Stimulated activated CD4-positive, alpha-beta T cell treated with anti-CD3 and anti-CD28 coated beads, TNF-alpha, amount 100 ng/mL, for 1 hour (primary cell): Measurements from ENCODE around the gene SAMD1.

ENCODE experiments used
- DNase-seq, 3 donors: peaks; one replicate each; pipeline ENCODE4 v3.0.0-alpha.2; 2020; ENCODE audit warnings: low read depth in 3 of 3, low spot score in 1 of 3

The SAMD1 gene

GRCh38 chr19:14090509-14091080 lies at the start of gene SAMD1:
Gene SAMD1, minus strand, starts transcription at chr19:14090751.
- DNase-seq = peak; percentile 70 to 77 (median 75)

DNA sequence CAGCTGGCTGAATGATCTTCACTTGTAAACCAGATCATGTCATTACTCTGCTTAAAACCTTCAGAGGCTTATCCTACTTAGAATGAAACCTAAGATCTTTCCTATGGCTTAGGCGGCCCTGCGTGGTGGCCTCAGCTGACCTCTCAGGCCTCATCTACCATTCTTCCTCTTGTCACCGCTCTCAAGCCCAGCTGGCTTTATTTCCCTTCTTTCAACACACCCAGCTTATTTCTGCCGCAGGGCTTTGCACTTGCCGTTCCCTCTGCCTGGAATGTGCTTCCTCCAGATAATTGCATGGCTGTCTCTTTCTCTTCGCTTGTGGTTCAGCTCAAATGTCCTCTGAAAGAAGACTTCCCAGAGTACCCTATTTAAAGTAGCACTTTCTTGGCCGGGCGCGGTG lies 49.4 kb upstream of the SAMD1 start:
- DNase-seq = no peak

DNA sequence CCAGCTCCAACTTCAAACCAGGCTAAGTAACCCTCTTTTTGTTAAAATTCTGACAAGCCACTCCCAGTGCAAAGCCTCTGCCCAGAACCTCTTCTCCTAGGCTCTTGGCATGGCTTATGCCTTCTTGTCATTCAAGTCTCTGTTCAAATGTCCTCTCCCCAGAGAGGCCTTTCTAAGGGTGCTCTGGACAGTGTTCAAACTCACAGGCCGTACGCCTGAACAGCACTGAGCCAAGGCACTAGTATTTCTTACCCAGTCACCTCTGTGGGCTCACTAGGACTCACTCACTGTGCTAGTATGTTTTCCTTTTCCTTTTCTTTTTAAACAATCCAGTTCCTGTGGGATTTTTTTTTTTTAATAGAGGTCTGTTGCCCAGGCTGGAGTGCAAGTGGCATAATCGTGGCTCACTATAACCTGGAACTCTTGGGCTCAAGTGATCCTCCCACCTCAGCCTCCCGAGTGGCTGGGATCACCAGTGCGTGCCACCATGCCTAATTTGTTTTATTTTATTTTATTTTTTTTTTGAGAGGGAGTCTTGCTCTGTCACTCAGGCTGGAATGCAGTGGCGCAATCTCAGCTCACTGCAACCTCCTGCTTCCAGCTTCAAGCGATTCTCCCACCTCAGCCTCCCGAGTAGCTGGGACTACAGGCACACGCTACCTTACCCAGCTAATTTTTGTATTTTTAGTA lies 48.2 kb upstream of the SAMD1 start:
- no peak for DNase-seq

GRCh38 chr19:14136509-14137281 lies 46.1 kb upstream of the SAMD1 start, which contains the start of gene ASF1B:
Gene ASF1B, minus strand, starts transcription at chr19:14136589. Its CDS starts 133 bp downstream, at chr19:14136456.
- peak; percentile 89 to 96 (median 95) for DNase-seq

DNA sequence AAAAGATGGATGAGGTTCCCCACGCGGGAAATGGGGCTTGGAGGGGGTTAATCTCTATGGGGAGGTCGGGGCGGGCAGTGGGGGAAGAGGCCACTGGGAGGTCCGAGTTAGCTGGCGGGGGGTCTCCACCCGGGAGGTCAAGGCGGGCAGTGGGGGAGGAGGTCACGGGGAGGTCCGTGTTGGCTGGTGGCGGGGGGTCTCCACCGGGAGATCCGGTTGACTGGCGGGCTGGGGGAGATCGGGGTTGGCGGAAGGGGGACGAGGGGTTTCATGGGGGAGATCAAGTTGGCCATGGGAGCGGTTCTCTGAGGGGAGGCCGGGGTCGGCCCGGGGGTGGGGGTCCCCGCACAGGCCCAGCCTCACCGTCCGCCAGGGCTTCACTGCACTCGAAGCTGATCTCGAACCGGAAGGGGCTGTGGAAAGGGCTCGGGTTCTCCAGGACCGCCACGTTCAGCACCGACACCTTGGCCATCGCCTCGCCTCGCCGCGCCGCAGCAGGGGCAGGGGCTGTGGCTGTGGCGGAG lies 45.5 kb upstream of the SAMD1 start:
- DNase-seq = no peak

DNA sequence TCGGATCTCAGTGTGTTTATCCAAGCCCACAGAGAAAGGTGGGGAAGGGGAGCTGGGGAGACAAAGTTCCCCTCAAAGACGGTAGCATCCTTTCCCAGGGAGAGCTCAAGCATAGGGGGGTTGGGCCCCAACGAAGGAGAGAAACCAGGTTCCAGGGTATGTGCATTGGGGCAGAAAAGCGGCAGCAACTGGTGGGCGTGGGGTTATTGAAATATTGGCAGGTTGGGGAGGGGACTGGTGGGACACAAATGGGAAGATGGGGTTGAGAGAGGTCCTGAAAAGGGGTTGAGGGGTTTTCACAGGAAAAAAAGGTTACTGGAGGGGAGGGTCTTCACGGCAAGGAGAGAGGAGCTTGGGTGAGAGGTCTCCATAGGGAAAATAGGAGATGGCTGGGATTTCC lies 44.8 kb upstream of the SAMD1 start:
- DNase-seq = no peak

DNA sequence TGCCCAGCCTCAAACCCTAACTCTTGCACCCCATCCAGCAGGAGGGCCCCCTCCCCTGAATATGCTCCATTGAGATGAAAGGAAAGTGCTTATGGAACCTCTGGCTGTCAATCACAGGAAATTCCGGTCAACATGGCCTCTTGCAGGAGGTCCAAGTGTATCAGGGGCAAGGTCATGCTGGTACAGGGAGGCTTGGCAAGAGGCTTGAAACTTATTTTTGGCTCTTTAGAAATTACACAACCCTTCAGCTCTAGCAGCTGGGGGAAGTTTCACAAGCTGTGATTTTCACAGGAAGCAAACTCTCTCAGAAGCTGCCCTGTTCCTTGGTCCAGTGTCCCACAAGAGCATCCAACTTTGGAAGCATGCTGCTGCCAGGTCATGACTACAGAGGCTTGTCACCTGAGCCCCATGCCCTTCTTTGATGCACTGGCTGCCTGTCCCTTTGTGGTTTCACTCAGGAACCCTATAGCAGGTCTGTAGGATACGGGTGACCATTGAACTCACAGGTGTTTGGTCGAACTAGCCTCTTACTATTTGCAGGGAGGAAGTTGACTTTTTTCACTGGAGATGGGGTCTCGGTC lies 37.5 kb upstream of the SAMD1 start:
- DNase-seq = no peak

- no peak for DNase-seq
Observed at GRCh38 chr19:14127176-14127575, 36.6 kb upstream of the SAMD1 start.

DNA sequence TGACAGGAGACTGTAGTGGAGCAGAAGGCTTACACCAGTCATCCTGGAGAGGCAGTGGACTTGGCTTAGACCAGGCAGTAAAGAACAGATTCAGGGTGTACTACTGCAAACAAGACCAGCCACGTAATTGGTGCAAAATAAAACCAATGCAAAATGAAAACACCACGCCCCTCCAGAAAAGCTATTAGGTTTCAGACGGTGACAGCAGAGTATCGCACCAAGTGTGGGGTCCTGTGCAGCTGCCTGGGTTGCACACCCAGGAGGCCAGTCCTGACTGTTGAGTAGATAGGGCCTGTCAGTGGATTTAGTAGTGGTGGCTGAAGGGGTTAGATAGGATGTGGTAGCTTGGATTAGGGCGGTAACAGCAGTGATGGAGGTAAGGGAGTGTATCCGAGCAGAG lies 32.4 kb upstream of the SAMD1 start:
- DNase-seq = no peak

GRCh38 chr19:14120497-14120780 lies 29.9 kb upstream of the SAMD1 start:
- DNase-seq = no peak

DNA sequence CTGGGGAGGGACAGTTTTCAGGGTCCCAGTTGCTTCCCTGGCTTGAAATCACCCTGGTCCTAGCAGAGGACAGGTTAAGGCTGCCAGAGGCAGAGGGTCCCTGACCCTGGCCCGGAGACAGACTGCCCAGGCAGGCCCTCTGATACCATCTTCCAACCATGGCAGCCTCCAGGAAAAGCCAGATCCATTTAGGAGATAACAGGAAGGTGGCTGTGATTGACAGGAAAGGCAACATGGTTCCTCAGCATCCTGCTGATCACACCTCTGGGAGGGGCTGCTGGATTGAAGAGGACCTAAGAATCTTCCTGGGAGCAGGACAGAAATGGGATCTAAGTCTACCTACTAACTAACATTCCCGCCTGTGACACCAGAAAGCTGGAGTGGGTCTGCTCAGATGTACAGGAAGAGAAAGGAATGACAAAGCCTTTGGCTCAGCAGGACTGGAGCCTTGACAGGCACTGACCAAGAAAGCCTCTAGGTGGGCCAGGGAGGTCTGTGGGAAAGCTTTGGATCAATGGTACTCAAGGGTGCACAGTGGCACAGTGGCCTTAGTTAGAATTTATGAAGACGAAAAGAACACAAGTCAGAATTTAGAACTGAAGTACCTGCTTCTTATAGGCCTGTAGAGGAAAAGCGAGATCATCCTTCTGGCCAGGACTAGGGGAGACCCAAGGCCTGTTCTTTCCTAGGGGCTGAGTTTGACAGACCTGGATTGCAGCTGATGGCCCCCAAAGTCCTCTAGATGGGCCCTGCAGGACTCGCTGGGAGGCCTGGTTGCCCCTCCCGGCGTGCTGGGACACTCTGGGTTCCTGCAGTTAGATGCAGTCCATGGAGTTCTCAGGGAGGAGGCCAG lies 29.3 kb upstream of the SAMD1 start:
- no peak for DNase-seq

DNA sequence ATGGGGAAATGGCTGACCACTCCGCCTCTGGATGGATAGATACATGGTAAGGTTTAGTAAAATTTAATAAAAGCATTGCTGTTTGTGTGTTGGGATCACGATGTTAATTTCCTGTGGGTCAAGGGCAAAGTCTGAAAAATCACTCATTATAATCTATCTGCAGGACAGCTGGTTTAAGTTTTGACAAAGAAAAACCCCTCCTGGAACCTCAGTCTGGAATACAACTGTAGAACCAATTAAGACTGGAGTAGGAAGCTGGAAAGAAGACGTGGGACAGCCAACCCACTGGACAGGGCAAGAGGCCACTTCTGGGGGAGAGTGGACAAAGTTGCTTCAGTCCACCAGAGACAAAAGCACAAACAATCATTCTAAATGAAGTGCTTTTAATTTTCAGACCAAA lies 28.6 kb upstream of the SAMD1 start:
- no peak for DNase-seq

DNA sequence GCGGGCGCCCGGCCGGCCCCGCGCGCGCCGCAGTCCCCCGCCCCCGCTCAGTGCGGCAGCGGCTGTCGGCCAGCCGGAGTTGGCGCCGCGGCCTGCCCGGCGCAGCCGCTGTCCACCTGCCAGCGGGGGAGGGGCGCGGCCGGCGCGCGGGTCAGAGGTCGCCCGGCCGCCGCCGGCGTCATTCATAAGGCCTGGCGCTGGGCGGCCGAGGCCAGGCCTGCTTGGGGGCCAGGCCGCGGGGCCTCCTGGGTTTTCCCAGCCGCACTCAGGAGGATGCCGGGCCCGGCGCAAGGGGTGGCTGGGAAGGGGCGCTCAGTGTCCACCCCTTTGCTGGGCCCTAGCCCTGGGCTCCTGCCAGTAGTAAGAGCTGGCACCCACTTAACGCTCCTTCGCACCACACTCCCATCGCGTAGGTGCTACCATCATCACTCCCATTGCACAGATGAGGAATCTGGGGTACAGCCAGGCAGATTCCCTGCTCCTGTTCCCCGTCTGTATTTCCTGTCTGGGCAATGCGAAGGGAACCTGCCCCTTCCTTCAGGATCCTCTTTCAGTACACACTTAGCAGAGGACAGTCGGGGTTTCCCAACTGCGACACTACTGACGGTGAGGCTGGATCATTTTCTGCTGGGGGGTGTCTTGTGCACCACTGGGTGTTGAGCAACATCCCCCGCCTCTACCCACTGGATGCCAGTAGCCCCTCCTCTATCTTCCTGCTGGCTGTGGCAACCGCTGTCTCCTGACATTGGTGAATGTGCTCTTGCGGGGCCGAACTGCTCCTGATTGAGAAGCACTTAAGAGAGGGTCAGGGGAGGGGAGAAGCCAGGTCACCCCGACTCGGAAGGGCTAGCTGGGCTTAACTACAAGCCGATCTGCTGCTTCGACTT lies 27.9 kb upstream of the SAMD1 start:
- DNase-seq = no peak

DNA sequence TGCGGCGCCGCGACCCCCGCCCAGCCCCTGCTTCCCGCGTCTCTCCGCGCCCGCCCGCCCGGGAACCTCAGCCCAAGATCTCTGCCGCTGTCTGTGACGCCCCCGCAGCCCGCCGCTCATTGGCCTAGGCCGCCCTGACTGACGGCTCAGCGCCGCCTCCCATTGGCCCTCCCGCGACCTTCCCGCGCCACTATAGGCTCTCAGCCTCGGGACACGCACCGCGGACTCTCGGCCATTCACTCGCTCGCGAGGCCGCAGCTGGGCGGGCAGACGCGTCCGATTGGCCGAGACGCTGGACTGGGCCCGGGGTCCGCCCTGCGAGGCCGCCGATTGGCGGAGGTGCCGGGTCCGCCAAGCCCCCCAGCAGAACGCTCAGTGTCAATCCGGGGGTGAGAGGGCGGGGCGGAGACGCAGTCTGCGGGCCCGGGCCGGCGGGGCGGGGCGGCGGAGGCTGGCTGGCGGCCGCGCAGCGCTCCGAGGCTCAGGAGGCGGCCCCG lies 27.2 kb upstream of the SAMD1 start, which contains the start of gene PRKACA:
PRKACA (minus strand) TSS at position 95 of the 497 bp plus-strand sequence. CDS start 215 bp downstream, outside the sequence.
- DNase-seq = peak; percentile 91 to 98 (median 96)

GRCh38 chr19:14116918-14117578 lies 26.5 kb upstream of the SAMD1 start:
- no peak for DNase-seq

DNA sequence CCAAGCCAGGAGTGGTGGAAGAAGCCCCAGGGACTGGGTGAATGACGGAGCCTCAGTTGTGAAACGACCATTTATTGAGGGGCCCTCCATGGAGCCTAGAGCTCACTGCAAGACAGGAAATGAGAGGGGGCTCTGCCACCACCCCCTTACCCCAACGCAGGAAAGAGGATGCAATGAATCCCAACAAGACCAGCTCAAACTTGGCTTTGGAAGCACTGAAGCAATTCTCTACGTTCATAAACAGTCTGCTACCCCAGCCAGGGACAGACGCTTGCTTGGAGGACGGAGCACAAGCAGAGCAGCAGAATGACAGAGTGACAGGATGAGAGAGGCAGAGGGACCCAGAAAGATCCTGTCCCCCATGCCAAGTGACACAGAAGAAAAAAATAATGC lies 26.0 kb upstream of the SAMD1 start:
- DNase-seq = no peak

DNA sequence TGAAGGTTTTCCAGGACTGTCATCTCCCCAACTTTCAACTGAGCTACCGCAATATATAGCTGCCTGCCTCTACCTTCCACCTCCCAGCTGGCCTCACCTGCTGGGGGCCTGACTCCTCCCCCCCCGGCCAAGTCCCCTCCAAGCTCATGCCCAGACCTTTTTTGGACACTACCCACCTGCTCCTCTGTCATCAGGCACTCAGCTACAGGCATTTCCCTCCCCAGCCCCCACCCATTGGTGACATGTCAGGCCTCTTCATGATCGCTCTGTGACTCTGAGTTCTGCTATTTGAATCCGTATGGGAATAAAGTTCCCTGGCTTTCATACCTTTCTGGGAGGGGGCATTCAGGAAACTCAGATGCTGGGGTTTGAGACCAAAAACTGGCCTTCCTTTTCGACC lies 25.2 kb upstream of the SAMD1 start:
- DNase-seq = no peak

DNA sequence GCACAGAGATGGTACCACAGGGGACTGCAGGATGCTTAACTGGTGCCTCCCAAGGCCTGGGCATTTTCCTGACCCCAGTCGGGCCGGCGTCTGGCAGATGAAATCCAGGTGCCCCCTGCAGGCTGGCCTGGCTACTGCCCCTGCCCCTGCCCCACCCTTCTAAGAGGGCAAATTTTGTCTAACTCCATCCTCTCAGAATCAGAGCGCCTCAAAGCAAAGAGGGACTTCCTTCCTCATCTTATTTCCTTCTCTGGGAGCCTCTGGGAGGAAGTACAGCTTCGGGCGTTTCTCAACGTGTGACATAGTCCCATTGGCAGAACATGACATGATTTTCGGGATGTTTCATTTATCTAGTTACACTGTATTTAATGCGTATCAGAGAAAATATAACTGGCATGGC lies 24.3 kb upstream of the SAMD1 start:
- DNase-seq = peak in 1 of 3 donors; percentile 49

DNA sequence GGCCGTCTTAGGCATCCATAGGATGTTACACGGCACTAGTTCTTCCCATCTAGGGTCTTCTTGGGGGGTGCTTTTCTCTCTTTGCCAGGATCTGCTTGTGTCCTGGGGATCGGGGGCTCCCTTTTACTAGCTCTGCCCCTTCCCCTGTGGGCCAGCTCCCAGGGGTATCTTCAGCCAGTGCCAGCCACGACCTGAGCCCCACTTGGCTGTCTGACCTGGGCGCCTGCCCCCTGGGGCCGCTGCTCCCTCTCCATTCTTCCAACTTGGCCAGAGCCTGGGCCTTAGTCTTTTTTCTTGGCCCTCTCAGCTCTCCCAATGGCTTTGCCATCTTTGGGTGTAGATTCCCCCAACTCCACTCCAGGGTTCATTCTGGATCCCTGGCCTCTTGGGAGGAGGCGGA lies 23.9 kb upstream of the SAMD1 start:
- DNase-seq = no peak
